OCI-LY7 (cell line): ENCODE data around the gene TPP1.

Source experiments
- CTCF ChIP-seq: fragments of 200-600 bp; sonication (generic); conservative IDR thresholded peaks from 2 replicates; pipeline ENCODE4 v1.5.1; 2014; ENCODE audit warnings: mild to moderate bottlenecking, antibody characterized with exemption, low read length, moderate library complexity, mixed read lengths
- EZH2phosphoT487 ChIP-seq: fragments of 200-600 bp; sonication (generic); IDR thresholded peaks from 2 replicates; pipeline ENCODE4 v1.6.1; 2018; ENCODE audit warnings: low read depth, borderline replicate concordance, mild to moderate bottlenecking, mixed run types, antibody characterized with exemption, low read length, moderate library complexity, mixed read lengths

GRCh38 chr11:6583584-6583983, 35.6 kb downstream of the TPP1 start:
- TF ChIP-seq CTCF (no peak), EZH2phosphoT487 (no peak)
